ENCODE measurements around the gene YARS1.
A peak's percentile ranks its signal among the peaks of the same experiment; 100 is the strongest.

DNA sequence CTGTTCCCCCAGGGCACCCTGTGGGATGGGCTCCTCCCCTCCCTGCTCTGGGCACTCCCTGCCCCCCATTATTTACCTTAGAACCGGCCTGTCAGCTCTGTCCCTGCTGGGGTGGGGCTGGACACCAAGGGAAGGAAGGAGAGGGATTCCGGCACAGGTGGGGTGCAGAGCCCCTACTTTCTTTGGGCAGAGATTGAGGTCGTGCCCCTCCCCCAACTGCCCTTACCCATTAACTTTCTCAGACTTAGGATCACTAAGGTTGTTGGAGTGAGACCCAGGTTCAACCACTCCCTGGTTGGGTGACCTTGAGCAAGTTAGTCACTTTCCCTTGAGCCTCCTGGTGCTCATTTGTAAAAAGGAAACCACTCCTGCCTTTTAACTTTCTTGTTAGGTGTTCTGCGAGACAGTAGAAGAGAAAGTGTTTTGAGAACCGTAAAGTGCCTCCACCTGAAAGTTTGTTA, 57.6 kb downstream of the YARS1 start:
- peak; percentile 19 for TF ChIP-seq POLR2A (IDR thresholded peaks at IDR 0.05)
- TF ChIP-seq, protein P1, sequence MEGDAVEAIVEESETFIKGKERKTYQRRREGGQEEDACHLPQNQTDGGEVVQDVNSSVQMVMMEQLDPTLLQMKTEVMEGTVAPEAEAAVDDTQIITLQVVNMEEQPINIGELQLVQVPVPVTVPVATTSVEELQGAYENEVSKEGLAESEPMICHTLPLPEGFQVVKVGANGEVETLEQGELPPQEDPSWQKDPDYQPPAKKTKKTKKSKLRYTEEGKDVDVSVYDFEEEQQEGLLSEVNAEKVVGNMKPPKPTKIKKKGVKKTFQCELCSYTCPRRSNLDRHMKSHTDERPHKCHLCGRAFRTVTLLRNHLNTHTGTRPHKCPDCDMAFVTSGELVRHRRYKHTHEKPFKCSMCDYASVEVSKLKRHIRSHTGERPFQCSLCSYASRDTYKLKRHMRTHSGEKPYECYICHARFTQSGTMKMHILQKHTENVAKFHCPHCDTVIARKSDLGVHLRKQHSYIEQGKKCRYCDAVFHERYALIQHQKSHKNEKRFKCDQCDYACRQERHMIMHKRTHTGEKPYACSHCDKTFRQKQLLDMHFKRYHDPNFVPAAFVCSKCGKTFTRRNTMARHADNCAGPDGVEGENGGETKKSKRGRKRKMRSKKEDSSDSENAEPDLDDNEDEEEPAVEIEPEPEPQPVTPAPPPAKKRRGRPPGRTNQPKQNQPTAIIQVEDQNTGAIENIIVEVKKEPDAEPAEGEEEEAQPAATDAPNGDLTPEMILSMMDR (IDR thresholded peaks at IDR 0.05): peak in 1 of 5 experiments; percentile 16

Data from transverse colon (tissue), 3 donors.